CD14-positive monocyte (primary cell): ENCODE measurements around the gene SCARB1. TPM values are rescaled to one million over a fixed set of nuclear protein-coding genes. Genes with fewer than 3 reads are reported as not detected.

Experiments
- DNase-seq, 3 donors: peaks; one replicate each; pipeline ENCODE4 v3.0.0-alpha.2; 2011 to 2022
- H2AFZ ChIP-seq: 2 replicates; pipeline ENCODE4 v1.6.0; 2012; ENCODE audit warnings: mild to moderate bottlenecking, low read depth, low read length, inconsistent platforms; ENCODE audit not compliant: insufficient read depth, poor library complexity, severe bottlenecking
- H3K27ac ChIP-seq, 2 donors: 1 replicate in 1 of 2; 2 replicates in 1 of 2; pipeline ENCODE4 v1.5.1; 2012 to 2013; ENCODE audit warnings: low read length in 2 of 2, control low read depth in 1 of 2, inconsistent platforms in 1 of 2, low read depth in 1 of 2, mild to moderate bottlenecking in 1 of 2
- H3K27me3 ChIP-seq, 2 donors: one replicate each; pipeline versions ENCODE4 v1.6.0 to v1.6.1; 2011 to 2013; ENCODE audit warnings: low read length in 2 of 2; ENCODE audit not compliant: control insufficient read depth in 2 of 2, insufficient read depth in 2 of 2
- H3K36me3 ChIP-seq, 2 donors: replicated peaks in 1 of 2; 1 replicate in 1 of 2; 2 replicates in 1 of 2; pipeline versions ENCODE4 v1.5.1 to v1.6.1; 2012 to 2013; ENCODE audit warnings: low read length in 2 of 2, control low read depth in 1 of 2, inconsistent platforms in 1 of 2, mild to moderate bottlenecking in 1 of 2; ENCODE audit not compliant: insufficient read depth in 2 of 2, control insufficient read depth in 1 of 2
- H3K4me1 ChIP-seq, 2 donors: 1 replicate in 1 of 2; 2 replicates in 1 of 2; pipeline versions ENCODE4 v1.5.1 to v1.6.1; 2012 to 2013; ENCODE audit warnings: low read length in 2 of 2, control low read depth in 1 of 2, inconsistent platforms in 1 of 2, mild to moderate bottlenecking in 1 of 2, moderate library complexity in 1 of 2; ENCODE audit not compliant: insufficient read depth in 2 of 2, control insufficient read depth in 1 of 2
- H3K4me2 ChIP-seq: replicated peaks from 2 replicates; pipeline ENCODE3; 2012; ENCODE audit warnings: low read length, moderate library complexity, mild to moderate bottlenecking; ENCODE audit not compliant: poor library complexity, severe bottlenecking; ENCODE audit errors: extremely low read depth
- H3K4me3 ChIP-seq, 3 experiments: fragments of 200-600 bp in 1 of 3; sonication (generic) in 1 of 3; replicated peaks in 1 of 3; 1 replicate in 2 of 3; 2 replicates in 1 of 3; pipeline ENCODE4 v1.5.1; 2011 to 2013; ENCODE audit warnings: low read length in 3 of 3, mild to moderate bottlenecking in 3 of 3, control low read depth in 2 of 3, low read depth in 2 of 3, inconsistent platforms in 1 of 3, moderate library complexity in 1 of 3
- H3K79me2 ChIP-seq: 2 replicates; pipeline ENCODE4 v1.6.0; 2012; ENCODE audit warnings: mild to moderate bottlenecking, control low read depth, inconsistent platforms, low read length, moderate library complexity; ENCODE audit not compliant: insufficient read depth
- H3K9ac ChIP-seq: 2 replicates; pipeline ENCODE4 v1.6.0; 2017; ENCODE audit warnings: low read length, mild to moderate bottlenecking; ENCODE audit not compliant: insufficient read depth, poor library complexity, severe bottlenecking
- H3K9me3 ChIP-seq, 2 donors: replicated peaks in 1 of 2; 1 replicate in 1 of 2; 2 replicates in 1 of 2; pipeline versions ENCODE4 v1.5.1 to v1.6.1; 2012 to 2013; ENCODE audit warnings: low read length in 2 of 2, control low read depth in 1 of 2; ENCODE audit not compliant: control insufficient read depth in 1 of 2, insufficient read depth in 1 of 2
- H4K20me1 ChIP-seq: 2 replicates; pipeline ENCODE4 v1.6.0; 2012; ENCODE audit warnings: mild to moderate bottlenecking, low read length, control low read depth, moderate library complexity; ENCODE audit not compliant: insufficient read depth
- H3K27ac Mint-ChIP-seq, 7 donors: one replicate each; pipeline ENCODE4 v1.8.0; 2020; ENCODE audit warnings: mild to moderate bottlenecking in 7 of 7, mixed read lengths in 7 of 7, moderate library complexity in 6 of 7, inconsistent platforms in 2 of 7
- H3K27me3 Mint-ChIP-seq, 3 donors: one replicate each; pipeline ENCODE4 v1.8.0; 2021 to 2022; ENCODE audit warnings: low read depth in 3 of 3, mild to moderate bottlenecking in 3 of 3, mixed read lengths in 3 of 3, moderate library complexity in 3 of 3, inconsistent platforms in 1 of 3
- H3K36me3 Mint-ChIP-seq, 2 donors: one replicate each; pipeline ENCODE4 v1.8.0; 2020; ENCODE audit warnings: mixed read lengths in 2 of 2, inconsistent platforms in 1 of 2, mild to moderate bottlenecking in 1 of 2
- H3K4me1 Mint-ChIP-seq: one replicate; pipeline ENCODE4 v1.8.0; 2020; ENCODE audit warnings: mild to moderate bottlenecking, mixed read lengths
- H3K4me3 Mint-ChIP-seq, 2 donors: one replicate each; pipeline ENCODE4 v1.8.0; 2020; ENCODE audit warnings: mild to moderate bottlenecking in 2 of 2, mixed read lengths in 2 of 2, moderate library complexity in 1 of 2
- H3K9me3 Mint-ChIP-seq, 7 donors: one replicate each; pipeline ENCODE4 v1.8.0; 2020 to 2022; ENCODE audit warnings: mixed read lengths in 7 of 7, mild to moderate bottlenecking in 6 of 7, moderate library complexity in 6 of 7, inconsistent platforms in 2 of 7
- CTCF ChIP-seq: fragments of 200-600 bp; IDR thresholded peaks from one replicate; pipeline ENCODE4 v1.8.0; 2022; ENCODE audit warnings: antibody characterized with exemption, mild to moderate bottlenecking
- WGBS: methylation state at CpG from one replicate; pipeline ENCODE4 v1.1.5; 2013; ENCODE audit warnings: missing lambda C conversion rate; ENCODE audit not compliant: insufficient coverage; 5-methylcytosine and 5-hydroxymethylcytosine counted together
- intact Hi-C, 2 donors: fragments of 100-400 bp; cut with micrococcal nuclease; formaldehyde crosslinking; loops; one replicate each; pipeline versions ENCODE4 v1.15.0 to v1.15.1; 2023
- polyA plus RNA-seq, 3 donors: library from polyadenylated mRNA; depleted of rRNA in 1 of 3; unstranded in 2 of 3; stranded (reverse) in 1 of 3; fragments of 300-500 nt in 2 of 3; fragments of >200 nt in 1 of 3; fragmentation: Illumina TruSeq in 2 of 3; gene quantifications; 1 replicate in 2 of 3; 2 replicates in 1 of 3; pipeline ENCODE4 v1.2.3, GENCODE V29; 2012 to 2021

SCARB1 gene
- polyA plus RNA-seq, 3 donors, result 13.1 to 34.3 (median 15.2) TPM

- H3K9ac ChIP-seq, result no peak overlapping the region
- no peak for DNase-seq
- peaks cover 8% of the 10 kb centered on the region in 2 donors for H3K4me1 ChIP-seq
- H3K27ac Mint-ChIP-seq, result no peak overlapping the region
- H3K4me3 Mint-ChIP-seq, result no peak overlapping the region
- intact Hi-C loops, result loop anchor here in 1 of 2 donors (10.0 kb wide), 1 partner anchor 864 kb away; no protein-coding TSS in a partner anchor
- H3K27me3 Mint-ChIP-seq, result peaks cover 0 to 4% (median 2%) of the 10 kb centered on the region in 3 donors
- H3K9me3 Mint-ChIP-seq, result peaks cover 0 to 3% (median 0%) of the 10 kb centered on the region in 7 donors
- H3K4me2 ChIP-seq, result no peak overlapping the region
- H3K9me3 ChIP-seq, result no peaks in the 10 kb centered on the region
- peaks cover 3% of the 10 kb centered on the region for H4K20me1 ChIP-seq
- H3K36me3 ChIP-seq, result no peaks in the 10 kb centered on the region
- 0% methylated on average over 1 of the region's 5 CpGs for WGBS
- no peaks in the 10 kb centered on the region for H3K36me3 Mint-ChIP-seq
- H3K4me1 Mint-ChIP-seq, result peaks cover 15% of the 10 kb centered on the region
- no peak overlapping the region for H3K4me3 ChIP-seq
- no peaks in the 10 kb centered on the region for H3K79me2 ChIP-seq
- H3K27me3 ChIP-seq, result no peaks in the 10 kb centered on the region
- no peak overlapping the region for H2AFZ ChIP-seq
- no peak overlapping the region for H3K27ac ChIP-seq
- TF ChIP-seq CTCF, result no peak
Measured at GRCh38 chr12:124898923-124899294, 35.2 kb upstream of the SCARB1 start.

- Mint-ChIP-seq H3K4me1 (peaks cover 15% of the 10 kb centered on the region), H3K9me3 (peaks cover 0 to 3% (median 0%) of the 10 kb centered on the region in 7 donors), H3K27ac (peak overlapping the region in 1 of 7 donors; percentile 24), H3K4me3 (peak overlapping the region; percentile 58 to 71), H3K27me3 (peaks cover 0 to 4% (median 3%) of the 10 kb centered on the region in 3 donors), H3K36me3 (no peaks in the 10 kb centered on the region)
- H3K9ac ChIP-seq, result no peak overlapping the region
- intact Hi-C loops, result loop anchor here in 1 of 2 donors (10.0 kb wide), 1 partner anchor 864 kb away; no protein-coding TSS in a partner anchor
- no peaks in the 10 kb centered on the region for H3K9me3 ChIP-seq
- H3K4me2 ChIP-seq, result peak overlapping the region; percentile 53
- peak; percentile 79 for TF ChIP-seq CTCF
- H3K4me3 ChIP-seq, result no peak overlapping the region
- WGBS, result 10% methylated on average over 7 of the region's 18 CpGs
- peak in 2 of 3 donors; percentile 68 to 81 for DNase-seq
- H3K27ac ChIP-seq, result no peak overlapping the region
- peaks cover 8% of the 10 kb centered on the region in 2 donors for H3K4me1 ChIP-seq
- H3K36me3 ChIP-seq, result no peaks in the 10 kb centered on the region
- H2AFZ ChIP-seq, result no peak overlapping the region
- peaks cover 3% of the 10 kb centered on the region for H4K20me1 ChIP-seq
- H3K27me3 ChIP-seq, result no peaks in the 10 kb centered on the region
- no peaks in the 10 kb centered on the region for H3K79me2 ChIP-seq
Measured at GRCh38 chr12:124898200-124898922, 34.7 kb upstream of the SCARB1 start.
